K562 (cell line): Measurements from ENCODE around the gene AGAP3. TPM values are rescaled to one million over a fixed set of nuclear protein-coding genes. Genes with fewer than 3 reads are reported as not detected.

Experiments
- DPF2 ChIP-seq: fragments of 450-650 bp; IDR thresholded peaks from 2 replicates; pipeline ENCODE4 v1.6.1; 2016
- HLTF ChIP-seq: fragments of 450-650 bp; IDR thresholded peaks from 2 replicates; pipeline ENCODE4 v1.6.1; 2016
- JUNB ChIP-seq: fragments of 450-650 bp; formaldehyde crosslinking; conservative IDR thresholded peaks from 2 replicates; pipeline ENCODE4 v1.4.0; 2020; ENCODE audit warnings: mild to moderate bottlenecking
- NFE2L1 ChIP-seq: fragments of 450-650 bp; IDR thresholded peaks from 2 replicates; pipeline ENCODE4 v1.6.1; 2016; ENCODE audit warnings: missing genetic modification characterization, low read depth, mild to moderate bottlenecking, missing compliant biosample characterization, moderate library complexity, borderline replicate concordance
- NR1H2 ChIP-seq: sonication (generic); formaldehyde crosslinking; IDR thresholded peaks from 2 replicates; pipeline ENCODE4 v1.4.0; 2020; ENCODE audit warnings: mild to moderate bottlenecking, missing genetic modification reagents
- PHB2 ChIP-seq: fragments of 450-650 bp; IDR thresholded peaks from 2 replicates; pipeline ENCODE4 v1.6.1; 2017; ENCODE audit warnings: low read depth
- RBM39 ChIP-seq: fragments of 200-400 bp; formaldehyde crosslinking; optimal IDR thresholded peaks from 2 replicates; pipeline ENCODE3; 2018; ENCODE audit warnings: low read depth, low read length
- REST ChIP-seq, 2 experiments: fragments of 450-650 bp; formaldehyde crosslinking in 1 of 2; IDR thresholded peaks; 2 replicates each; pipeline versions ENCODE4 v1.4.0 to v1.6.1; 2014 to 2020; ENCODE audit warnings: mild to moderate bottlenecking in 2 of 2, borderline replicate concordance in 1 of 2, low read depth in 1 of 2
- SREBF2 ChIP-seq: sonication (generic); formaldehyde crosslinking; IDR thresholded peaks from 2 replicates; pipeline ENCODE4 v1.4.0; 2020; ENCODE audit warnings: mild to moderate bottlenecking, missing genetic modification reagents
- TEAD2 ChIP-seq: fragments of 450-650 bp; IDR thresholded peaks from 2 replicates; pipeline ENCODE4 v1.6.1; 2016; ENCODE audit warnings: missing genetic modification characterization, control low read depth, missing compliant biosample characterization
- XRCC5 ChIP-seq: fragments of 200-400 bp; formaldehyde crosslinking; IDR thresholded peaks from 2 replicates; pipeline ENCODE4 v1.6.1; 2017; ENCODE audit warnings: low read depth, mild to moderate bottlenecking, low read length
- ZBTB12 ChIP-seq: fragments of 250-450 bp; sonication (Bioruptor Pico); IDR thresholded peaks from 2 replicates; pipeline ENCODE4 v1.4.0; 2020
- ZC3H4 ChIP-seq: sonication (generic); formaldehyde crosslinking; IDR thresholded peaks from 2 replicates; pipeline ENCODE4 v1.9.0; 2021; ENCODE audit warnings: missing genetic modification reagents, borderline replicate concordance
- ZKSCAN3 ChIP-seq: fragments of 250-450 bp; sonication (Bioruptor Pico); IDR thresholded peaks from 2 replicates; pipeline ENCODE4 v1.4.0; 2020
- ZMIZ1 ChIP-seq, 2 experiments: fragments of 150-350 bp in 1 of 2; IDR thresholded peaks; 2 replicates each; pipeline ENCODE4 v1.6.1; 2012 to 2016; ENCODE audit warnings: low read depth in 2 of 2, low read length in 2 of 2, mild to moderate bottlenecking in 1 of 2, moderate library complexity in 1 of 2
- ZNF75A ChIP-seq: fragments of 450-650 bp; formaldehyde crosslinking; IDR thresholded peaks from 2 replicates; pipeline ENCODE4 v1.4.0; 2020; ENCODE audit warnings: mild to moderate bottlenecking
- polyA plus RNA-seq, 8 experiments: library from polyadenylated mRNA; depleted of rRNA in 4 of 8; stranded (reverse) in 5 of 8; unstranded in 3 of 8; fragments of >200 nt; fragmentation: Nextera tagmentation in 2 of 8; fragmentation: Illumina TruSeq in 1 of 8; extraction: Ambion mirVana in 2 of 8; extraction: Trizol in 1 of 8; gene quantifications; 2 replicates each; pipeline versions ENCODE4 v1.2.1 to v1.2.3, GENCODE V29; 2011 to 2014; ENCODE audit warnings: inconsistent platforms in 1 of 8, missing spikeins in 1 of 8
- total RNA-seq, 7 experiments: library from RNA; depleted of rRNA in 6 of 7; stranded (reverse); fragments of >200 nt in 6 of 7; fragmentation: Illumina TruSeq in 2 of 7; extraction: Trizol in 2 of 7; gene quantifications; 2 replicates each; pipeline versions ENCODE4 v1.2.1 to v1.2.3, GENCODE V29; 2011 to 2021; ENCODE audit warnings: low replicate concordance in 1 of 7

Gene AGAP3
- total and polyA plus RNA-seq, 9 of the 15 experiments (the other 6 are each of a cell fraction or from before 2014, with no cell fraction given), result 3.4 to 208 (median 62.2) TPM

GRCh38 chr7:151057506-151057988 is 28.7 kb upstream of the AGAP3 start, which contains the start of gene CDK5 (continued):
- TF ChIP-seq REST (IDR thresholded peaks at IDR 0.05; ENCODE audit: borderline replicate concordance) (no peak), REST (CRISPR knock-in tag; IDR thresholded peaks at IDR 0.05; ENCODE audit: low read depth) (peak; percentile 47; the same call in 1 of the 2 replicates), XRCC5 (peak; percentile 30; the same call in 1 of the 2 replicates), TEAD2 (tag) (no peak), ZKSCAN3 (CRISPR knock-in tag) (no peak), HLTF (0 out of 2 replicates have a peak, but pooled peaks have one; percentile 5), SREBF2 (0 out of 2 replicates have a peak, but pooled peaks have one; percentile 10), ZNF75A (0 out of 2 replicates have a peak, but pooled peaks have one; percentile 53), PHB2 (0 out of 2 replicates have a peak, but pooled peaks have one; percentile 4), ZC3H4 (CRISPR knock-in tag) (peak; percentile 82; the same call in 1 of the 2 replicates), ZMIZ1 (IDR thresholded peaks at IDR 0.05; ENCODE audit: low read depth in 2 of 2, low read length in 2 of 2) (0 out of 4 replicates have a peak, but pooled peaks of 1 of the 2 experiments have one; percentile 63), NR1H2 (no peak), JUNB (CRISPR knock-in tag) (0 out of 2 replicates have a peak, but pooled peaks have one; percentile 5), ZBTB12 (CRISPR knock-in tag) (peak; percentile 16; the same call in 1 of the 2 replicates), DPF2 (peak; percentile 48; the same call in 1 of the 2 replicates), RBM39 (no peak), NFE2L1 (tag) (no peak)
